HG03432 (cell line): ENCODE measurements around the gene CCDC110.
"Not testable (repeated sequence)": the region's sequence is repeated elsewhere in the genome, so short reads cannot be mapped to it uniquely, and the experiment has no call there.

Experiments
- ATAC-seq: cut with Tn5 transposase; IDR thresholded peaks from one replicate; pipeline ENCODE4 v1.9.1; 2021; ENCODE audit warnings: mild to moderate bottlenecking, moderate library complexity; ENCODE audit not compliant: unreplicated experiment

CCDC110 gene

GRCh38 chr4:185471235-185472102, at the start of gene CCDC110:
CCDC110 (minus strand) TSS chr4:185471733; CDS start chr4:185471683, 50 bp downstream.
- peak; percentile 97 for ATAC-seq

GRCh38 chr4:185520119-185520518, 48.6 kb upstream of the CCDC110 start:
- ATAC-seq, result no peak

GRCh38 chr4:185518494-185518893, 47.0 kb upstream of the CCDC110 start:
- no peak for ATAC-seq

GRCh38 chr4:185518069-185518468, 46.5 kb upstream of the CCDC110 start:
- no peak for ATAC-seq

GRCh38 chr4:185515248-185515647, 43.7 kb upstream of the CCDC110 start:
- ATAC-seq, result no peak

GRCh38 chr4:185514182-185514697, 42.7 kb upstream of the CCDC110 start:
- ATAC-seq, result no peak

DNA sequence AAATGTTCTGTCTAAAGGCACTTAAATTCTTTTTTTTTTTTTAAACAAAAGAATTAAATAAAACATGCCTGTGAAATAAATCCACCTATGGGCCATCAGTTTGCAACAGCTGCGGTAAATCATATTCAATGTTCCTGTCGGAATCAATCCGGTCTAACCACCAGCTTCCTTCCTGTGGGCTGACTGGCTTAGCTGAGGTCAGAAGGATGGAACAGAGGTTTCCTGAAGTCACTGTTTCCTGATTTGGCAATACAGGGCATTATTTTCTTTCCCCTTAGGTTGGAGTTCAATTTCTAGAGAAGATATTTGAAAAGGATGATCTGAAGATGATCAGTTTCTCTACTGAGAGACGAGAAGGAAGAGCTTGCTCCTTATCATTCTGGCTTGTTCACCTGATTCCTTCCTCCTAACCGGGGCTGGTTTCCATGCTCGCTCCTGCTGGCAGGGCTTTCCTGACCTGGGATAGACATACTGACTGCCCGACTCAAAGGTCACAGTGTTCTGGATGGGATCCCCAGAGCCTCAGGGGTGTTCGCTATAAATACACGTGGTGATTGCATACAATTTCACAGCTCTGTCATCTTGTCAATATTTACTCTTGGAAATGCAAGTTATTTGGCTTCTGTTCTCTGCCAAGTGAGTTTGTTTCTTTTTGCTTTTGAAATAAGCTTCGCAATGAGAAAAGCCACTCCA, 42.1 kb upstream of the CCDC110 start:
- no peak for ATAC-seq

GRCh38 chr4:185512516-185512915, 41.0 kb upstream of the CCDC110 start:
- no peak for ATAC-seq

DNA sequence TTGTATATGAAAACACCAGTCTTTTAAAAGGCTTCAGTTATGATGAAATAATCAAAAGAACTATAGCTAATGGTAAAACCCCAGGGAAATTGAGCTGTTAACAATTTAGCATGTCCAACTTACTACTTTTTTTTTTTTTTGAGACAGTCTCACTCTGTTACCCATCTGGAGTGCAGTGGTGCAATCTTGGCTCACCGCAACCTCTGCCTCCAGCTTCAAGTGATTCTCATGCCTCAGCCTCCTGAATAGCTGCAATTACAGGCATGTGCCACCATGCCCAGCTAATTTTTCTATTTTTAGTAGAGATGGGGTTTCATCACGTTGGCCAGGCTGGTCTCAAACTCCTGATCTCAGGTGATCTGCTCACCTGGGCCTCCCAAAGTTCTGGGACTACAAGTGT, 39.7 kb upstream of the CCDC110 start:
- not testable (repeated sequence) for ATAC-seq

- ATAC-seq, result no peak
Measured at GRCh38 chr4:185510806-185511205, 39.3 kb upstream of the CCDC110 start.

DNA sequence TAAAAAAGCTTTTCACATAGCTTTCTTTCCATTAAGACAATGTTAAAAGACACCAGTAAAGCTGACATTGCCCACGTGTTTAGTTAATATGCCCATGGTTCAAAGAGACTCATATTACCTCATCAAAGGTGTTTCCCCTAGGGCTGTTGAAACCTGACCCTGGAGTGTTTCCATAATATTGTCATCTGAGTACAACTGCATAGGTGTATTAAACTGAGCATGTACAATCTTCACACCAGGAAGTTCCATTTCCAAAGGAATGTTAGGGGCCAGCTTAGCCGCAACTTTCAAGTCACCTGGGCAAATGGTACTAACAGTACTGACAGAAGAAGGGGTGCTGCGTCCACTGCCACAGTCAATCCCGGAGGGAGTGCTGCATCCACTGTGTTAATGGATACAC, 36.6 kb upstream of the CCDC110 start:
- no peak for ATAC-seq

DNA sequence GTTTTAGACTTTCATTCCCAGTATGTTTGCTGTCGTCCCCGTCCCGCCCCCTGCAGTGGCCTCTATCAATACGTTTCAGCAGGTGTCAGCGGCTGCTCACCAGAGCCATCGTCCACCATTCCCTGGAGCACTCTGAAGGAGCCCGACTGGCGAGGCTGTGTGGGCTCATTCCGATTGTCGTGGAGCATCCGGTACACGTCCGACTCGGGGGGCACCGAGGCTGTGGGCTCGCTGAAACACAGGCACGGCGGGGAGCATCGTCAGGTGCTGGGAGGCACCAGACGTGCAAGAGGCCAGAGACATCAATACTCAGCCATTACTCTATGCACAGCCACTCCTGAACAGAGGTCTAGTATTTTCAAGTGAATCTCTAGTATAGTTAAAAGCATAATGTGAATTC, 34.9 kb upstream of the CCDC110 start:
- no peak for ATAC-seq

- ATAC-seq, result no peak
Measured at GRCh38 chr4:185504098-185505047, 32.8 kb upstream of the CCDC110 start.

DNA sequence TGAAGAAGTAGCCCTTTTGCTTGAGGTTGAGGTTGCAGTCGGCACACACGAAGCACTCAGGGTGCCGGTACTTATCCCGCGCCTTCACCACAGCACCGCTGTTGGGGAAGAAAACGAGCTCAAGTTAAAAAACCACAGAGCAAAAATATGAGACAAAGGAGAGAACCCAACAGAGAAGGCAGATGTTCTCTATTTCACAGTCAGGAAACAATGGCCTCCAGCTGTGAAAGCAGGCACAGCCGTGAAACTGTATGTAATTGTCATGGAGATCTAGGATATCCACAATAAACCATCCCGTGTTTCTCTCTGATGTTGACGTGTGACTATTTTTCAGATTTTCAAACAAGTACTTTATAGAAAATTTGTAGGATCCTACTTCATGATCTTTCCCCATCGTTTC, 30.9 kb upstream of the CCDC110 start:
- ATAC-seq, result no peak

GRCh38 chr4:185500576-185500975, 29.0 kb upstream of the CCDC110 start:
- no peak for ATAC-seq

DNA sequence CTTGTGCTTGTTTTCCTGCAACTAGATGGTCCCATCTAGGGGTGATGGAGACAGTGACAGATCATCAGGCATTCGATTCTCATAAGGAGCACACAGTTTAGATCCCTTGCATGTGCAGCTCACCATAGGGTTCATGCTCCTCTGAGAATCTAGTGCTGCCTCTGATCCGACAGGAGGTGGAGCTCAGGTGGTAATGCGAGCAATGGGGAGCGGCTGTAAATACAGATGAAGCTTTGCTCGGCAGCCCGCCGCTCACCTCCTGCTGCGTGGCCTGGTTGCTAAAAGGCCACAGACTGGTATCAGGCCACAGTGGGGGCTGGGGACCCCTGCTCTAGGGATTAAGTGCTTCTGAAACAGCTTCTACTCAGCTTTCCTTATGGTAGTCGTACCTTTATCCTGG, 28.5 kb upstream of the CCDC110 start:
- ATAC-seq, result no peak

- no peak for ATAC-seq
Measured at GRCh38 chr4:185488650-185489049, 17.1 kb upstream of the CCDC110 start.

GRCh38 chr4:185481401-185481800, 9.9 kb upstream of the CCDC110 start:
- ATAC-seq, result no peak

GRCh38 chr4:185480016-185480732, 8.6 kb upstream of the CCDC110 start:
- ATAC-seq, result peak; percentile 37

DNA sequence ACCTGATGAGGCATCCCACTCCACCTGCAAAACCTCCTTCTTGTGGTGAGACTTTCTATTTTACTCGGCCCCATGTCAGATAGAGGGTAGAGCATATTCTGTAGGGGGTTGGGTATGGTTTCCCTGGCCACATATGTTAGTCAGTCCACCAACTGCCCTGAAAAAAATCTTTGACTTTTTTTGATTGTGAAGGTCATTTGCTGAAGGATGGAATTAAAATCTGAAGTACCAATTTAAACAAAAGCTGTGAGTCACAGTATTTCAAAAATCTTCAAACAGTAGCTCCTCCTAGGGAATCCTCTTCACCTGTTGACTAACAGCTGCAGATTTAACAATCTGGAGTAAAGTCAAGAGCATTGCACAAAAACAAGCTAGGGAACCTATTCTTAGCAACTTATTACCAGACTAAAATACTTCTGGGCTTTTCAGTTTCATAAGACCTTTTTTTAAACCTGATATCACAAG, 8.0 kb upstream of the CCDC110 start:
- peak; percentile 93 for ATAC-seq
